A549 (cell line): ENCODE data around the gene ZKSCAN5. TPM values are rescaled to one million over a fixed set of nuclear protein-coding genes. Genes with fewer than 3 reads are reported as not detected.
A peak's percentile ranks its signal among the peaks of the same experiment; 100 is the strongest.

Source experiments
- ATAC-seq, 2 experiments: fragments of 200-7000 bp in 1 of 2; fragments of >200 bp in 1 of 2; cut with Nextera tagmentation in 1 of 2; cut with Tn5 transposase in 1 of 2; 3 replicates each; pipeline versions ENCODE4 v1.8.0 to v1.9.1; 2018 to 2020; ENCODE audit warnings: mild to moderate bottlenecking in 1 of 2, moderate library complexity in 1 of 2
- CTCF ChIA-PET: fragments of 300-600 bp; sonication (Branson Sonifier 250); formaldehyde crosslinking; extraction: SDS; loops from one replicate; lab custom pipeline; 2021; ENCODE audit warnings: antibody characterized with exemption, inconsistent platforms; lab: Yijun Ruan, JAX
- POLR2A ChIA-PET: fragments of 350-600 bp; formaldehyde crosslinking; extraction: SDS; loops from one replicate; lab custom pipeline; 2021; ENCODE audit warnings: antibody characterized with exemption, inconsistent platforms; lab: Yijun Ruan, JAX
- DNase-seq, 2 experiments: peaks; one replicate each; pipeline versions ENCODE4 v3.0.0 to v3.0.0-alpha.2; 2011 to 2016; ENCODE audit warnings: low read depth in 1 of 2, low spot score in 1 of 2
- FAIRE-seq: peaks from 2 replicates; lab custom pipeline; 2011; peaks lifted over from hg19 to GRCh38; lab: Jason Lieb, UNC
- H3K27ac ChIP-seq, 2 experiments: fragments of >200 bp; sonication (Bioruptor Twin); formaldehyde crosslinking; 3 replicates each; pipeline ENCODE4 v1.5.1; 2016 to 2017
- H3K4me1 ChIP-seq: fragments of >200 bp; sonication (Bioruptor Twin); formaldehyde crosslinking; 3 replicates; pipeline ENCODE4 v1.6.1; 2016
- H3K4me2 ChIP-seq: fragments of >200 bp; sonication (Bioruptor Twin); formaldehyde crosslinking; 3 replicates; pipeline ENCODE4 v1.6.1; 2016
- H3K4me3 ChIP-seq: fragments of >200 bp; sonication (Bioruptor Twin); formaldehyde crosslinking; 3 replicates; pipeline ENCODE4 v1.5.1; 2016
- H3K9me3 ChIP-seq: fragments of >200 bp; sonication (Bioruptor Twin); formaldehyde crosslinking; 3 replicates; pipeline ENCODE4 v1.6.1; 2016
- CEBPB ChIP-seq, 2 experiments: fragments of >200 bp in 1 of 2; sonication (Bioruptor Twin) in 1 of 2; formaldehyde crosslinking in 1 of 2; IDR thresholded peaks; 2 replicates each; pipeline ENCODE4 v1.6.1; 2012 to 2016
- CHD4 ChIP-seq: fragments of 200-600 bp; sonication (generic); IDR thresholded peaks from 2 replicates; pipeline ENCODE4 v1.6.1; 2016; ENCODE audit warnings: antibody characterized with exemption, mild to moderate bottlenecking, borderline replicate concordance
- EHF ChIP-seq: fragments of 250-450 bp; sonication (Bioruptor Pico); IDR thresholded peaks from 2 replicates; pipeline ENCODE4 v1.5.0; 2020; ENCODE audit warnings: mild to moderate bottlenecking
- ELK1 ChIP-seq: fragments of 150-350 bp; IDR thresholded peaks from 2 replicates; pipeline ENCODE4 v1.6.1; 2014; ENCODE audit warnings: low read depth, mild to moderate bottlenecking, low read length
- EP300 ChIP-seq, 2 experiments: fragments of >200 bp; sonication (Bioruptor Twin); formaldehyde crosslinking; IDR thresholded peaks; 2 replicates in 1 of 2; 3 replicates in 1 of 2; pipeline ENCODE4 v1.6.1; 2016 to 2017
- FOSL2 ChIP-seq, 2 experiments: fragments of 450-650 bp in 1 of 2; fragments of >200 bp in 1 of 2; sonication (Bioruptor Twin) in 1 of 2; formaldehyde crosslinking; IDR thresholded peaks; 2 replicates each; pipeline versions ENCODE4 v1.5.0 to v1.6.1; 2016 to 2020; ENCODE audit warnings: mild to moderate bottlenecking in 1 of 2, moderate library complexity in 1 of 2
- FOXS1 ChIP-seq: fragments of 250-450 bp; sonication (Bioruptor Pico); IDR thresholded peaks from 2 replicates; pipeline ENCODE4 v1.5.0; 2020; ENCODE audit warnings: mild to moderate bottlenecking, moderate library complexity
- GATA3 ChIP-seq: IDR thresholded peaks from 2 replicates; pipeline ENCODE4 v1.6.1; 2012; ENCODE audit warnings: borderline replicate concordance
- HES2 ChIP-seq: fragments of >200 bp; sonication (Bioruptor Twin); formaldehyde crosslinking; IDR thresholded peaks from 2 replicates; pipeline ENCODE4 v1.6.1; 2016
- HOXA7 ChIP-seq: fragments of 250-450 bp; sonication (Bioruptor Pico); IDR thresholded peaks from 2 replicates; pipeline ENCODE4 v1.5.0; 2020; ENCODE audit warnings: mild to moderate bottlenecking, moderate library complexity
- JUN ChIP-seq, 2 experiments: fragments of >200 bp; sonication (Bioruptor Twin); formaldehyde crosslinking; IDR thresholded peaks; 2 replicates in 1 of 2; 3 replicates in 1 of 2; pipeline ENCODE4 v1.6.1; 2016 to 2017
- JUNB ChIP-seq: fragments of >200 bp; sonication (Bioruptor Twin); formaldehyde crosslinking; IDR thresholded peaks from 2 replicates; pipeline ENCODE4 v1.6.1; 2016
- KDM1A ChIP-seq: fragments of 200-600 bp; sonication (generic); IDR thresholded peaks from 2 replicates; pipeline ENCODE4 v1.6.1; 2016; ENCODE audit warnings: low read depth, mild to moderate bottlenecking
- KDM5A ChIP-seq: fragments of 200-600 bp; sonication (generic); IDR thresholded peaks from 2 replicates; pipeline ENCODE4 v1.6.1; 2016; ENCODE audit warnings: antibody characterized with exemption, mild to moderate bottlenecking
- MAFK ChIP-seq: fragments of 450-650 bp; IDR thresholded peaks from 2 replicates; pipeline ENCODE4 v1.6.1; 2014; ENCODE audit not compliant: partially characterized antibody
- NFE2L2 ChIP-seq: fragments of 150-350 bp; conservative IDR thresholded peaks from 2 replicates; pipeline ENCODE4 v1.6.1; 2014; ENCODE audit warnings: low read length
- NR3C1 ChIP-seq: fragments of >200 bp; sonication (Bioruptor Twin); formaldehyde crosslinking; IDR thresholded peaks from 3 replicates; pipeline ENCODE4 v1.6.1; 2017
- RAD21 ChIP-seq, 2 experiments: fragments of >200 bp in 1 of 2; sonication (Bioruptor Twin) in 1 of 2; formaldehyde crosslinking in 1 of 2; IDR thresholded peaks in 1 of 2; conservative IDR thresholded peaks in 1 of 2; 2 replicates in 1 of 2; 3 replicates in 1 of 2; pipeline ENCODE4 v1.6.1; 2012 to 2018; ENCODE audit warnings: inconsistent platforms in 1 of 2
- RNF2 ChIP-seq: fragments of 200-600 bp; sonication (generic); IDR thresholded peaks from 2 replicates; pipeline ENCODE4 v1.6.1; 2016; ENCODE audit warnings: low read depth, mild to moderate bottlenecking, antibody characterized with exemption, moderate library complexity, borderline replicate concordance
- TP53 ChIP-seq: fragments of 250-450 bp; sonication (Bioruptor Pico); IDR thresholded peaks from 2 replicates; pipeline ENCODE4 v1.5.0; 2021; ENCODE audit warnings: mild to moderate bottlenecking, moderate library complexity
- WGBS: methylation state at CpG from one replicate; pipeline ENCODE4 v1.1.6; 2017; ENCODE audit errors: missing lambda C conversion rate; 5-methylcytosine and 5-hydroxymethylcytosine counted together
- polyA plus RNA-seq, 4 experiments: library from polyadenylated mRNA; depleted of rRNA in 3 of 4; stranded (reverse); fragments of >200 nt; fragmentation: RNase III in 1 of 4; extraction: RNeasy Plus Mini Kit Qiagen cat#74134 plus additional on column Dnase treatment in 1 of 4; gene quantifications; 2 replicates in 3 of 4; 3 replicates in 1 of 4; pipeline ENCODE4 v1.2.3, GENCODE V29; 2011 to 2017
- TF ChIP-seq, protein P1 (sequence below): fragments of >200 bp; sonication (Bioruptor Twin); formaldehyde crosslinking; IDR thresholded peaks from 3 replicates; pipeline ENCODE4 v1.6.1; 2016
- TF ChIP-seq, protein P2 (sequence below): IDR thresholded peaks from 2 replicates; pipeline ENCODE4 v1.6.1; 2012
- TF ChIP-seq, protein P3 (sequence below): IDR thresholded peaks from 2 replicates; pipeline ENCODE4 v1.6.1; 2012
- TF ChIP-seq, protein P4 (sequence below): fragments of 250-450 bp; sonication (Bioruptor Pico); IDR thresholded peaks from 2 replicates; pipeline ENCODE4 v1.5.0; 2021; ENCODE audit warnings: mild to moderate bottlenecking, moderate library complexity, borderline replicate concordance
- TF ChIP-seq, protein P5 (sequence below): IDR thresholded peaks from 2 replicates; pipeline ENCODE4 v1.6.1; 2012; ENCODE audit warnings: low read depth, borderline replicate concordance

The ZKSCAN5 gene
- polyA plus RNA-seq, 2 of the 4 experiments (the other 2 are of a cell fraction): 8.2 to 15.7 TPM

- no peak for TF ChIP-seq ELK1
- TF ChIP-seq, all 56 proteins: peak for 0
These were observed 57.2 kb downstream of the ZKSCAN5 start (continued) for GRCh38 chr7:99561737-99562051.

DNA sequence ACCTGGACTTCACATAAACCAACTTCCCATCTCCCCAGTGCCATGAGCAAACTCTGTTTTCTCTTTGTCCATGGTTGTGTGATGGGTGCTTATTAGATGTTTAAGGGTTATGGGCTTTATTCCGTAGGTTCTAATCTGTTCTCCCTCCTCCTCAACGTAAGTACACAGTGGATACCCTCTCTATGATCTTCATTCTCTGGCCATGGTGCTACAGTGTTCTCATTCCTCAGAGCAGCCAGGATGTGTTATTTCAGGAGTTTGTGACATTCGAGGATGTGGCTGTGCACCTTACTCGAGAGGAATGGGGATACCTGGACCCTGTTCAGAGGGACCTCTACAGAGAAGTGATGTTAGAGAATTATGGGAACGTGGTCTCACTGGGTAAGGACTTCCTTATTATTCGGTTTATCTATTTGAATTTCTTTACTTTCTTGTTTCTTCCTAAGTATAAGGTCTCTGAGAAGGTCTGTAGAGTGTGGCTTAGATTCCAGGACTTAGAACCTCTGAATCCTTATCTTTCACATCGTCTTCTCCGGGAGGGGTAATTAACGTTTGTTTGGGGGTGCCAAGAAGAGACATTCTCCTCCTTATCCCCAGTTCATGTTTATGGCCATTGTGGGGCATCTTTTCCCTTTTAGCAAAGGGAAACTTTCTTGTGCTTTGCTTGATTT is 57.8 kb downstream of the ZKSCAN5 start:
- no peak for ATAC-seq
- Histone ChIP-seq H3K4me3 (peak overlapping the region; percentile 17; the same call in 2 of the 3 replicates), H3K4me2 (peak overlapping the region; percentile 74), H3K4me1 (peaks cover 55% of the 10 kb centered on the region), H3K27ac (peak overlapping the region; percentile 59 to 96), H3K9me3 (no peaks in the 10 kb centered on the region)
- DNase-seq: no peak
- ChIA-PET CTCF (no interaction called here), POLR2A (interaction anchor here (1.0 kb wide), 1 partner anchor 10 kb away, joined by 3 read pairs; the partner anchor contains the start of gene FAM200A)
- no peak for FAIRE-seq
- 50% methylated on average over 9 of the region's 9 CpGs for WGBS
- TF ChIP-seq, protein P1, sequence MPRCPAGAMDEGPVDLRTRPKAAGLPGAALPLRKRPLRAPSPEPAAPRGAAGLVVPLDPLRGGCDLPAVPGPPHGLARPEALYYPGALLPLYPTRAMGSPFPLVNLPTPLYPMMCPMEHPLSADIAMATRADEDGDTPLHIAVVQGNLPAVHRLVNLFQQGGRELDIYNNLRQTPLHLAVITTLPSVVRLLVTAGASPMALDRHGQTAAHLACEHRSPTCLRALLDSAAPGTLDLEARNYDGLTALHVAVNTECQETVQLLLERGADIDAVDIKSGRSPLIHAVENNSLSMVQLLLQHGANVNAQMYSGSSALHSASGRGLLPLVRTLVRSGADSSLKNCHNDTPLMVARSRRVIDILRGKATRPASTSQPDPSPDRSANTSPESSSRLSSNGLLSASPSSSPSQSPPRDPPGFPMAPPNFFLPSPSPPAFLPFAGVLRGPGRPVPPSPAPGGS: no peak
- TF ChIP-seq HES2 (no peak), TP53 (CRISPR knock-in tag) (no peak)

DNA sequence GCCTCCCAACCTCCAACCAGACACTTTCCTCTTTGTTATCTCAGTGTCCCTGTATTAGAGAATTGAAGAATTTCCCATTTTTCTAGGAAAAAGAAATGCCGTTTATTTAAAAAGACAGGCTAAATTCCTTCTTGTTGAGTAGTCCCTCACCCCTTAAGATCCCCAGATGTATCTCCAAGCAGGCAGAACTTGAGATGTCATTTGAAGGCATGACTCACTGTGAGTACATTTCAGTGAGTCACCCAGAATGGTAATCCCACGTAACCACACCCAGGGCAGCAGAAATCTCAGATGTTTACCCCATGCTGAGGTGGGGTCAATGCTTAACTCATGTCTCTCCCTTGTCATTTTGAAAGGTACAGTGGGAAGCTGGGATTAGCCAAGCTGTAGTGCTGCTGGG is 58.4 kb downstream of the ZKSCAN5 start:
- peak overlapping the region; percentile 74 for H3K4me2 ChIP-seq
- peak; percentile 98 for FAIRE-seq
- H3K4me1 ChIP-seq: peaks cover 53% of the 10 kb centered on the region
- H3K27ac ChIP-seq: peak overlapping the region; percentile 73 to 96
- TF ChIP-seq, protein P2, sequence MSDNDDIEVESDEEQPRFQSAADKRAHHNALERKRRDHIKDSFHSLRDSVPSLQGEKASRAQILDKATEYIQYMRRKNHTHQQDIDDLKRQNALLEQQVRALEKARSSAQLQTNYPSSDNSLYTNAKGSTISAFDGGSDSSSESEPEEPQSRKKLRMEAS: peak; percentile 92
- TF ChIP-seq, protein P3, sequence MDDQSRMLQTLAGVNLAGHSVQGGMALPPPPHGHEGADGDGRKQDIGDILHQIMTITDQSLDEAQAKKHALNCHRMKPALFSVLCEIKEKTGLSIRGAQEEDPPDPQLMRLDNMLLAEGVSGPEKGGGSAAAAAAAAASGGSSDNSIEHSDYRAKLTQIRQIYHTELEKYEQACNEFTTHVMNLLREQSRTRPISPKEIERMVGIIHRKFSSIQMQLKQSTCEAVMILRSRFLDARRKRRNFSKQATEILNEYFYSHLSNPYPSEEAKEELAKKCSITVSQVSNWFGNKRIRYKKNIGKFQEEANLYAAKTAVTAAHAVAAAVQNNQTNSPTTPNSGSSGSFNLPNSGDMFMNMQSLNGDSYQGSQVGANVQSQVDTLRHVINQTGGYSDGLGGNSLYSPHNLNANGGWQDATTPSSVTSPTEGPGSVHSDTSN: peak; percentile 72
- TF ChIP-seq FOXS1 (CRISPR knock-in tag) (peak; percentile 35; the same call in 1 of the 2 replicates), KDM1A (no peak), FOSL2 (IDR thresholded peaks at IDR 0.05) (peak; percentile 99), FOSL2 (CRISPR knock-in tag; IDR thresholded peaks at IDR 0.05) (peak; percentile 100), MAFK (peak; percentile 64), RAD21 (conservative IDR thresholded peaks at IDR 0.05 in 1 of 2, IDR thresholded peaks at IDR 0.05 in 1 of 2) (peak in 1 of 2 experiments; percentile 11; a peak in 1 of 5 replicates), RNF2 (no peak), CEBPB (IDR thresholded peaks at IDR 0.05) (peak in 1 of 2 experiments; percentile 74; a peak in 2 of 4 replicates), CHD4 (no peak), EHF (CRISPR knock-in tag) (no peak), HOXA7 (no peak), EP300 (IDR thresholded peaks at IDR 0.05) (peak in 1 of 2 experiments; percentile 34; a peak in 1 of 5 replicates), JUNB (peak; percentile 96), KDM5A (no peak), JUN (IDR thresholded peaks at IDR 0.05) (peak; percentile 63 to 79; a peak in 4 of 5 replicates), NR3C1 (no peak), GATA3 (peak; percentile 87; the same call in 1 of the 2 replicates), NFE2L2 (no peak)
- TF ChIP-seq, protein P4, sequence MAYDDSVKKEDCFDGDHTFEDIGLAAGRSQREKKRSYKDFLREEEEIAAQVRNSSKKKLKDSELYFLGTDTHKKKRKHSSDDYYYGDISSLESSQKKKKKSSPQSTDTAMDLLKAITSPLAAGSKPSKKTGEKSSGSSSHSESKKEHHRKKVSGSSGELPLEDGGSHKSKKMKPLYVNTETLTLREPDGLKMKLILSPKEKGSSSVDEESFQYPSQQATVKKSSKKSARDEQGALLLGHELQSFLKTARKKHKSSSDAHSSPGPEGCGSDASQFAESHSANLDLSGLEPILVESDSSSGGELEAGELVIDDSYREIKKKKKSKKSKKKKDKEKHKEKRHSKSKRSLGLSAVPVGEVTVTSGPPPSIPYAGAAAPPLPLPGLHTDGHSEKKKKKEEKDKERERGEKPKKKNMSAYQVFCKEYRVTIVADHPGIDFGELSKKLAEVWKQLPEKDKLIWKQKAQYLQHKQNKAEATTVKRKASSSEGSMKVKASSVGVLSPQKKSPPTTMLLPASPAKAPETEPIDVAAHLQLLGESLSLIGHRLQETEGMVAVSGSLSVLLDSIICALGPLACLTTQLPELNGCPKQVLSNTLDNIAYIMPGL (CRISPR knock-in tag): no peak
- TF ChIP-seq, protein P5, sequence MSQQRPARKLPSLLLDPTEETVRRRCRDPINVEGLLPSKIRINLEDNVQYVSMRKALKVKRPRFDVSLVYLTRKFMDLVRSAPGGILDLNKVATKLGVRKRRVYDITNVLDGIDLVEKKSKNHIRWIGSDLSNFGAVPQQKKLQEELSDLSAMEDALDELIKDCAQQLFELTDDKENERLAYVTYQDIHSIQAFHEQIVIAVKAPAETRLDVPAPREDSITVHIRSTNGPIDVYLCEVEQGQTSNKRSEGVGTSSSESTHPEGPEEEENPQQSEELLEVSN: no peak
- TF ChIP-seq, all 56 proteins: peak for 11
- Histone ChIP-seq H3K4me3 (peak overlapping the region; percentile 17; the same call in 2 of the 3 replicates), H3K9me3 (no peaks in the 10 kb centered on the region)
- CTCF ChIA-PET: interaction anchor here (1.4 kb wide), 1 partner anchor 18 kb away, joined by 5 read pairs; no protein-coding TSS in a partner anchor
- ATAC-seq (peak; percentile 76 to 81), DNase-seq (peak; percentile 96 to 97)
- POLR2A ChIA-PET: interaction anchor here (1.0 kb wide), 1 partner anchor 11 kb away, joined by 3 read pairs; the partner anchor contains the start of gene FAM200A
- WGBS: 0% methylated on average over 2 of the region's 2 CpGs
